Trophoblast cell (in vitro differentiated cells and primary cell): ENCODE measurements around the gene BTG4.

Experiments used
- DNase-seq, 2 donors: peaks; one replicate each; pipeline ENCODE4 v3.0.0-alpha.2; 2016
- H2AFZ ChIP-seq: 2 replicates; pipeline ENCODE4 v1.6.1; 2013; ENCODE audit warnings: low read length, moderate library complexity, mild to moderate bottlenecking; ENCODE audit not compliant: insufficient read depth, poor library complexity
- H2AK5ac ChIP-seq: 2 replicates; pipeline ENCODE4 v1.6.1; 2013; ENCODE audit warnings: mild to moderate bottlenecking, low read length
- H2BK120ac ChIP-seq: 2 replicates; pipeline ENCODE4 v1.6.1; 2013; ENCODE audit warnings: low read length, mild to moderate bottlenecking, moderate library complexity; ENCODE audit not compliant: insufficient read depth, poor library complexity
- H2BK12ac ChIP-seq: 2 replicates; pipeline ENCODE4 v1.6.1; 2013; ENCODE audit warnings: mild to moderate bottlenecking, low read length, moderate library complexity
- H2BK5ac ChIP-seq: 2 replicates; pipeline ENCODE4 v1.6.1; 2013; ENCODE audit warnings: low read length, low read depth, moderate library complexity, mild to moderate bottlenecking; ENCODE audit not compliant: poor library complexity
- H3K14ac ChIP-seq: 2 replicates; pipeline ENCODE4 v1.6.1; 2013; ENCODE audit warnings: mild to moderate bottlenecking, low read length
- H3K18ac ChIP-seq: 2 replicates; pipeline ENCODE4 v1.6.1; 2013; ENCODE audit warnings: mild to moderate bottlenecking, low read length
- H3K23ac ChIP-seq: 2 replicates; pipeline ENCODE4 v1.6.1; 2013; ENCODE audit warnings: low read length
- H3K27ac ChIP-seq: 2 replicates; pipeline ENCODE4 v1.5.1; 2013; ENCODE audit warnings: low read depth, mild to moderate bottlenecking, inconsistent platforms, low read length, moderate library complexity
- H3K27me3 ChIP-seq: 2 replicates; pipeline ENCODE4 v1.6.1; 2013; ENCODE audit warnings: inconsistent platforms, mild to moderate bottlenecking, low read length, moderate library complexity; ENCODE audit not compliant: insufficient read depth
- H3K36me3 ChIP-seq, 2 experiments: 1 replicate in 1 of 2; 2 replicates in 1 of 2; pipeline ENCODE4 v1.6.1; 2013; ENCODE audit warnings: low read length in 2 of 2, mild to moderate bottlenecking in 2 of 2, moderate library complexity in 1 of 2; ENCODE audit not compliant: insufficient read depth in 2 of 2, control insufficient read depth in 1 of 2
- H3K4ac ChIP-seq: 2 replicates; pipeline ENCODE4 v1.6.1; 2013; ENCODE audit warnings: low read depth, mild to moderate bottlenecking, low read length, moderate library complexity
- H3K4me1 ChIP-seq, 2 experiments: 1 replicate in 1 of 2; 2 replicates in 1 of 2; pipeline ENCODE4 v1.6.1; 2013; ENCODE audit warnings: low read length in 2 of 2, mild to moderate bottlenecking in 2 of 2, moderate library complexity in 1 of 2; ENCODE audit not compliant: insufficient read depth in 2 of 2, control insufficient read depth in 1 of 2
- H3K4me2 ChIP-seq: 2 replicates; pipeline ENCODE4 v1.6.1; 2013; ENCODE audit warnings: inconsistent platforms, mild to moderate bottlenecking, low read length, moderate library complexity
- H3K4me3 ChIP-seq: 2 replicates; pipeline ENCODE4 v1.5.1; 2013; ENCODE audit warnings: mild to moderate bottlenecking, low read depth, low read length, inconsistent platforms
- H3K79me1 ChIP-seq: one replicate; pipeline ENCODE4 v1.6.1; 2013; ENCODE audit warnings: low read length
- H3K79me2 ChIP-seq: 2 replicates; pipeline ENCODE4 v1.6.1; 2013; ENCODE audit warnings: low read length, mild to moderate bottlenecking; ENCODE audit not compliant: control insufficient read depth, insufficient read depth, poor library complexity
- H3K9ac ChIP-seq: 2 replicates; pipeline ENCODE4 v1.6.1; 2013; ENCODE audit warnings: mild to moderate bottlenecking, low read length
- H3K9me3 ChIP-seq: 2 replicates; pipeline ENCODE4 v1.6.1; 2013; ENCODE audit warnings: low read depth, mild to moderate bottlenecking, control low read depth, inconsistent platforms, low read length; ENCODE audit not compliant: insufficient read depth
- H4K12ac ChIP-seq: 2 replicates; pipeline ENCODE4 v1.6.1; 2013; ENCODE audit warnings: low read depth, mild to moderate bottlenecking, low read length, moderate library complexity
- H4K8ac ChIP-seq: 2 replicates; pipeline ENCODE4 v1.6.1; 2013; ENCODE audit warnings: low read depth, mild to moderate bottlenecking, low read length, moderate library complexity
- H4K91ac ChIP-seq: one replicate; pipeline ENCODE4 v1.6.1; 2013; ENCODE audit warnings: low read depth, mild to moderate bottlenecking, low read length, moderate library complexity
- WGBS: extraction: QIAGEN DNeasy Blood & Tissue Kit; methylation state at CpG from one replicate; pipeline ENCODE4 v1.1.7; 2013; ENCODE audit warnings: missing lambda C conversion rate; ENCODE audit not compliant: insufficient read length, insufficient coverage; ENCODE audit errors: extremely low coverage; 5-methylcytosine and 5-hydroxymethylcytosine counted together

BTG4 gene

DNA sequence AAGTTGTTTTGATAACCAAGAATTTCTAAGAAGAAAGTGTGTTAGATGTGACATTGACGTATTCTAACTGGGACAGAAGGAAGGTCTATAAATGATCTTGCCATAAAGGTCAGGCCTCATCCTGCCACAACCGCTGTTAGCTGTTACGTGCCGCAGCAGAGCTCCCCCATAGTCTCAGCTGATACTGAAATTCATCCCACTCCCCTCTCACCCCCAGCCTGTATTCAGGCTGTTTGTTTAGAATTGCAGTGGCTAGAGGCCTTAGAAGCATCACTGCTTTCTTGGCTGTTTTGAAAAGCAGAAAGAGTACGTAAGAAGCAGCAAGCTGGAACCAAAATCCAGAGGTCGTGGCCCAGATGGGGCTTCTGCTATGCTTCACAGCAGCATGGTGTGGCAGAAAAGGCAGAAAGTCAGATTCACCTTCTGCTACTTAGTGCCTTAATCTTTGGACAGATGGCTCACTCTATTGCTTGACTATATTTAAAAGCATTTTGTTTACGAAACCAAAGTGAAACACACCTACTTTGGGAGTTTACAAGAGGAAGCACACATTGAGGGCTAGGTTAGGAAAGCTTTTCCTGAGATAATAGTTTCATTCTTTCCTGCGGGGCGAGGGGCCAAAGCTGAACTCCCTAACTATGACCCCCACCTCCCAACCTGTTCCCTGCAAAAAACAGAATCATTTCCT lies 27.4 kb upstream of the BTG4 start:
- peak overlapping the region; percentile 38 for H2AFZ ChIP-seq
- no peak overlapping the region for H2AK5ac ChIP-seq
- no peak overlapping the region for H3K4ac ChIP-seq
- H3K4me1 ChIP-seq, result peaks cover 12 to 14% of the 10 kb centered on the region in 2 experiments
- H3K18ac ChIP-seq, result peak overlapping the region; percentile 69
- H3K27ac ChIP-seq, result no peak overlapping the region
- H2BK12ac ChIP-seq, result no peak overlapping the region
- no peaks in the 10 kb centered on the region for H3K27me3 ChIP-seq
- H3K79me2 ChIP-seq, result peaks cover 8% of the 10 kb centered on the region
- no peak overlapping the region for H3K4me3 ChIP-seq
- peak overlapping the region; percentile 63 for H3K4me2 ChIP-seq
- H3K36me3 ChIP-seq, result peaks cover 9 to 13% of the 10 kb centered on the region in 2 experiments
- peak overlapping the region; percentile 70 for H3K14ac ChIP-seq
- H3K9ac ChIP-seq, result no peak overlapping the region
- H4K91ac ChIP-seq, result peak overlapping the region; percentile 38
- H3K9me3 ChIP-seq, result no peaks in the 10 kb centered on the region
- WGBS, result no CpG with 5 or more reads among the region's 9 CpGs
- peaks cover 18% of the 10 kb centered on the region for H3K79me1 ChIP-seq
- H3K23ac ChIP-seq, result no peak overlapping the region
- DNase-seq, result peak in 1 of 2 donors; percentile 54
- no peak overlapping the region for H2BK5ac ChIP-seq
- H4K12ac ChIP-seq, result no peak overlapping the region
- peak overlapping the region; percentile 57 for H2BK120ac ChIP-seq
- peak overlapping the region; percentile 2 for H4K8ac ChIP-seq

DNA sequence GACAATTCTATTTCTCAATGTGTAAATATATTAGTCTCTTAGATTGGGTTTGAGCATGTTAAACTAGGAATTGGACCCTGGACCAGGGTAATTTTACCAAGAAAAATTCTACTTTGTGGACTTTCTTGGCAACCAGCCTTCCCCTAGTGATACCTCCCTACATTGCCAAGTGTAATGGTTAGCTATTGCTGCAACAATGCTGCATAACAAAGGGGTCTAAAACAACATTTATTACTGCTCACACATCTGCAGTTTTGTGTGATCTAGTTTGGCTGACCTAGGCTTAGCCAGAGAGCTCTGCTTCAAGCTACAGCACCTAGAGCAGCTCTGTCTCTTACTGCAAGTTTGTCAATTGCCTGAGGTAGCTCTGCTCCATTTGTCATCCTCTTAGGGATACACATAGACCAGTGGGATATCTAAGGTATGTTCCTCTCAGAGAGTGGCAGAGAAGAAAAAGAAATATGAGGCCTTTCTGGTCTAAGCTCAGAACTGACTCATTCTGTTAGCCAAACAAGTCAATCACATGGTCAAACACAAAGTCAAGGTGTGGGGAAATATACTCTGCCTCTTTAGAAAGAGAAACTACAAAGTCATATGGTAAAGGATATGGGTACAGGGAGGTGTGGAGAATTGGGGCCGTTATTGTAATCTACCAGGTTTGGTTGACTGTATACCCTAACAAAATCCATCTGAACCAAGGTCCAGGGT lies 26.4 kb upstream of the BTG4 start:
- Histone ChIP-seq H3K18ac (no peak overlapping the region), H3K9me3 (no peaks in the 10 kb centered on the region), H2BK5ac (no peak overlapping the region), H3K14ac (no peak overlapping the region), H3K4ac (no peak overlapping the region), H3K79me1 (peaks cover 18% of the 10 kb centered on the region), H4K91ac (no peak overlapping the region), H3K27me3 (no peaks in the 10 kb centered on the region), H3K4me1 (peaks cover 12 to 14% of the 10 kb centered on the region in 2 experiments), H3K9ac (no peak overlapping the region), H3K4me2 (no peak overlapping the region), H4K8ac (no peak overlapping the region), H3K36me3 (peaks cover 2 to 3% of the 10 kb centered on the region in 2 experiments), H2AFZ (no peak overlapping the region), H4K12ac (no peak overlapping the region), H3K27ac (no peak overlapping the region), H2AK5ac (no peak overlapping the region), H2BK12ac (no peak overlapping the region), H2BK120ac (no peak overlapping the region), H3K79me2 (peaks cover 8% of the 10 kb centered on the region), H3K4me3 (no peak overlapping the region), H3K23ac (no peak overlapping the region)
- no CpG with 5 or more reads among the region's 1 CpG for WGBS
- peak; percentile 56 to 92 for DNase-seq

DNA sequence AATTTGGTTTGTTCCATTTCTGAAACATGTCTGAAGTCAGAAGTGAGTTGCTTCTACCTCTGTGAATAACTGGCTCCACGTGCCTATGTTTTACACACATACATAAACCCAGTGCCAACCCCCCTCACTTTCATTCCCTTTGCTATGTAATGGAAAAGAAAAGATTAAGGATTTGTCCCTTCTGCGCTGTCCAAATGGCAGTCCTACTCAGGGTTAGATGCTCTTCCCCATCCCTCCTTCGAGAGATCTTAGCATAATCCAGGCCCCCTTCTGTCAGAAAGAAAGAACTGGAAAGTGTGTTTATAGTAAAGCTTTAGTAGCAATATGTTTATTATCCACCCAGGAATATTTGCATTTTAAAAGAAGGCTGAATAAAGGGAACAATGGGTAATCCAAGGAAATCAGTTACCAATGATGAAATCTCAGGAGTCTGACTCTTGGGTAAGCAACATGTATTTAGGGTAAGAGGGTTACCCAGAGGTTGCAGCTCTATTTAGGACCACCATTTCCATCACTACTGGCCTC lies 25.2 kb upstream of the BTG4 start:
- H3K9ac ChIP-seq, result no peak overlapping the region

DNA sequence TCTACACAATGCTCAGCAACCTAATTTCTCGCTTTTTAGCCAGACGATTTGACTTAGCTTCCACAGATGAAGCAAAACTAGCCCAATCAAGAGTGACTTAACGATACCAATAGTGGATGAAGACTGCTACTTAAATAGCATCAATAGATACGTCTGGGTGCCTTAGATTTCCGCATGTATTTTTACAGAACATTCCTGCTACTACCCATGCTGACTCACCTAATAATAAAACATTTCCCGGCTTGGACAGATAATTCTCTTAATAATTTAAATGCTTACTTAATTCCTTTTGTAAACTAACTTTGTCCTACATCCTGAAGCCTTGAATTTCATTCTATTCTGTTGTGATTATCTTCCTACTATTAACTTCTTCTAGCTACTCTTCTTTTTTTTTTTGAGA lies 23.1 kb upstream of the BTG4 start:
- no peaks in the 10 kb centered on the region for H3K9me3 ChIP-seq
- no peaks in the 10 kb centered on the region for H3K79me2 ChIP-seq
- no peak overlapping the region for H3K27ac ChIP-seq
- H3K4me2 ChIP-seq, result no peak overlapping the region
- peaks cover 14% of the 10 kb centered on the region for H3K79me1 ChIP-seq
- H3K9ac ChIP-seq, result no peak overlapping the region
- no peak overlapping the region for H3K23ac ChIP-seq
- no peak overlapping the region for H4K12ac ChIP-seq
- no peaks in the 10 kb centered on the region for H3K27me3 ChIP-seq
- no peak overlapping the region for H4K91ac ChIP-seq
- WGBS, result no CpG with 5 or more reads among the region's 6 CpGs
- no peak overlapping the region for H3K14ac ChIP-seq
- H2AFZ ChIP-seq, result no peak overlapping the region
- peaks cover 16 to 17% of the 10 kb centered on the region in 2 experiments for H3K4me1 ChIP-seq
- no peak overlapping the region for H2BK12ac ChIP-seq
- H2BK120ac ChIP-seq, result no peak overlapping the region
- H3K4ac ChIP-seq, result no peak overlapping the region
- H4K8ac ChIP-seq, result no peak overlapping the region
- H3K18ac ChIP-seq, result no peak overlapping the region
- no peak overlapping the region for H2BK5ac ChIP-seq
- no peak overlapping the region for H3K4me3 ChIP-seq
- no peaks in the 10 kb centered on the region for H3K36me3 ChIP-seq
- no peak for DNase-seq
- H2AK5ac ChIP-seq, result no peak overlapping the region

More for the DNA sequence above, 25.2 kb upstream of the BTG4 start:
- no peak for DNase-seq
- no peak overlapping the region for H2AK5ac ChIP-seq
- H3K14ac ChIP-seq, result no peak overlapping the region
- peaks cover 14% of the 10 kb centered on the region in 2 experiments for H3K4me1 ChIP-seq
- no CpG with 5 or more reads among the region's 3 CpGs for WGBS
- no peak overlapping the region for H3K4ac ChIP-seq
- H3K23ac ChIP-seq, result no peak overlapping the region
- H2BK5ac ChIP-seq, result no peak overlapping the region
- H3K9me3 ChIP-seq, result no peaks in the 10 kb centered on the region
- peaks cover 19% of the 10 kb centered on the region for H3K79me1 ChIP-seq
- H3K27ac ChIP-seq, result no peak overlapping the region
- H2BK120ac ChIP-seq, result no peak overlapping the region
- no peak overlapping the region for H3K4me3 ChIP-seq
- no peak overlapping the region for H2BK12ac ChIP-seq
- H3K27me3 ChIP-seq, result no peaks in the 10 kb centered on the region
- no peak overlapping the region for H4K91ac ChIP-seq
- H3K79me2 ChIP-seq, result peaks cover 8% of the 10 kb centered on the region
- no peak overlapping the region for H2AFZ ChIP-seq
- no peaks in the 10 kb centered on the region for H3K36me3 ChIP-seq
- H4K12ac ChIP-seq, result no peak overlapping the region
- no peak overlapping the region for H4K8ac ChIP-seq
- no peak overlapping the region for H3K18ac ChIP-seq
- no peak overlapping the region for H3K4me2 ChIP-seq
